SK-MEL-5 (cell line): ENCODE results near the gene ACOT7. TPM values are rescaled to one million over a fixed set of nuclear protein-coding genes. Genes with fewer than 3 reads are reported as not detected.
A peak's percentile ranks its signal among the peaks of the same experiment; 100 is the strongest.
"Not testable (repeated sequence)": the region's sequence is repeated elsewhere in the genome, so short reads cannot be mapped to it uniquely, and the experiment has no call there.

Experiments used
- DNase-seq: peaks from one replicate; pipeline ENCODE4 v3.0.0-alpha.2; 2016; ENCODE audit warnings: low read depth, low spot score
- in situ Hi-C: cut with HindIII; loops from 2 replicates; pipeline ENCODE4 v1.10.0; 2016; ENCODE audit warnings: low sequenced_read_pairs, high pct_unique_total_duplicates, low pct_unique_long_range_greater_than_20kb
- total RNA-seq: library from RNA; depleted of rRNA; stranded (reverse); fragments of >200 nt; shearing (Covaris generic); gene quantifications from 2 replicates; pipeline ENCODE4 v1.2.3, GENCODE V29; 2014

The ACOT7 gene
- total RNA-seq, 1 experiment from 2014 or later, result 125 TPM

- in situ Hi-C loops, result no loop called here
Measured at GRCh38 chr1:6384135-6384534, 9.4 kb downstream of the ACOT7 start.

DNA sequence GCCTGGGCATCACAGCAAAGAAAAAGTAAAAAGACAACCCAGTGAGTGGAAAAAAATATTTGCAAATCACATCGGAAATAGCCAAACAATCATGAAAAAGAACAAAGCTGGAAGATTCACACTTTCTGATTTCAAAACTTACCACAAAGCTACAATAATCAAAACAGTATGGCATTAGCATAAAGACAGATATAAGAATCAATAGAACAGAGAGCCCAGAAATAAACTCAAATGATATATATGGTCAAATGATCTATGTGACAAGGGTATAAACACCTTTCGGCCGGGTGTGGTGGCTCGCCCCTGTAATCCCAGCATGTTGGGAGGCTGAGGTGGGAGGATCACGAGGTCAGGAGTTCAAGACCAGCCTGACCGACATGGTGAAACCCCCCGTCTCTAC lies 13.5 kb downstream of the ACOT7 start:
- no peak for DNase-seq
- in situ Hi-C loops, result no loop called here

More at GRCh38 chr1:6384135-6384534, 9.4 kb downstream of the ACOT7 start:
- no peak for DNase-seq

DNA sequence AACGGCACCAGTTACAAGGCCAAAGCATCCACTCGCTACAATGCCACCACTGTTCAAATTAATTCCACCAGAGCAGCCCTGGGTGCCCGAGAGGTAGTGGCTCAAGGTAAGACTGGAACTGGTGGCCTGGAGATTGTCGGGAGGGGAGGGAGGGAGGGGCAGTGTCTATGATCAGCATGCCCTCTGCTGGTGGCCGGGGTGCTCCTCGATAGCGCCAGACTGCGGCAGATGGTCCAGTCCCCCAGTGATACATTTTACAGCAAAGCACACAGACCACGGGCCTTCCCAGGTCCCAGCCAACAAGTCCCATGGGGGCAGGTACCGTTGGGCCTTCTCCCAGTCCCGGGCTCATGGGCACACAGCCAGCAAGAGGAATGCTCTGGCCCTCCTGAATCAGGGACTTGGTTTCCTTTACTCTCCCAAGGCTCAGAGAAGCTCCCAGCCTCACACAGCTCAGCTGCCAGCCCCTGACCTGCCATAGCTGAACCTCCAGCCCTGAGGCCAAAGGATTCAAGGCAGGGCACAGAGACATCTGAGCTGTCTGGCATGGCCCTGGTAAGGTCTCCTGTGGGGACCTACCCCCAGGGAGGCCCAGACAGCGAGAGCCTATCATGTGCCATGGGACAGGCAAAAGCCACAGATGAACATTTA lies 15.3 kb downstream of the ACOT7 start:
- in situ Hi-C loops, result no loop called here
- peak; percentile 52 for DNase-seq

GRCh38 chr1:6373961-6374720 lies 19.4 kb downstream of the ACOT7 start:
- in situ Hi-C loops, result no loop called here
- DNase-seq, result no peak

- DNase-seq, in situ Hi-C loops: not testable (repeated sequence)
Measured at GRCh38 chr1:6372236-6372635, 21.3 kb downstream of the ACOT7 start.

DNA sequence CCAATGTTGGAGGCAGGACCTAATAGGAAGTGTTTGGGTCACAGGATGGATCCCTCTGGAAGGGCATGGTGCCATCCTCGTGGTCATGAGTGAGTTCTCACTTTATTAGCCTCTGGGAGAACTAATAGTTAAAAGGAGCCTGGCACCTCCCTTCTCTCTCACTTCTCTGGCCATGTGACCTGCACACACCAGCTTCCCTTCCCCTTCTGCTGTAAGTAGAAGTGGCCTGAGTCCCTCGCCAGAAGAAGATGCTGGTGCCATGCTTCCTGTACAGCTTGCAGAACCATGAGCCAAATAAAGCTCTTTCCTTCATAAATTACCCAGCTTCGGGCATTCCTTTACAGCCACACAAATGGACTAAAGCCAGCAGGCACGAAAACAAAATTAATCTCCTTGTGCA lies 23.6 kb downstream of the ACOT7 start:
- in situ Hi-C loops, result no loop called here
- peak; percentile 64 for DNase-seq

GRCh38 chr1:6367381-6368012 lies 26.1 kb downstream of the ACOT7 start:
- in situ Hi-C loops, result no loop called here
- peak; percentile 81 for DNase-seq

GRCh38 chr1:6365047-6365446 lies 28.5 kb downstream of the ACOT7 start:
- DNase-seq, result peak; percentile 30
- in situ Hi-C loops, result no loop called here

- in situ Hi-C loops, result not testable (repeated sequence)
- DNase-seq, result peak; percentile 62
Measured at GRCh38 chr1:6363085-6363884, 30.3 kb downstream of the ACOT7 start.

DNA sequence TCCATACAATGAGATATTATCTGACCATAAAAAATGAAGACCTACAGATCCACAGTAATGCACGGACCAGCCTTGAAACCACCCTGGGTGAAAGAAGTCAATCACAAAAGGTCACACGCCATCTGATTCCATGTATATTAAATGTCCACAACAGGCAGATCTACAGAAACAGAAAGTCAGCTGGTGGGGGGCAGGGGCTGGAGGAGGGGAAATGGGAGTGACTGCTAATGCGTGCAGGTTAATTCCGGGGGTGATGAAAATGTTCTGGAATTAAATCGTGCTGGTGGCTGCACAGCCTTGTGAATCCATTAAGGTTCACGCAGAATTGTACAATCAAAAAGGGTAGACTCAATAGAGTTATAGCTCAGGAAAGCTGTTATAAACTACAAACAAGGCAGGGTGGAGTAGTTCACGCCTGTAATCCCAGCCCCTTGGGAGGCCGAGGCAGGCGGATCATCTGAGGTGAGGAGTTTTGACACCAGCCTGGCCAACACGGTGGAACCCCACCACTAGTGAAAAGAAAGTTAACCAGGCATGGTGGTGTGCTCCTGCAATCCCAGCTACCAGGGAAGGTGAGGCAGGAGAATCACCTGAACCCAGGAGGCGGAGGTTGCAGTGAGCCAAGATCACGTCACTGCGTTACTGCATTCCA lies 32.3 kb downstream of the ACOT7 start:
- in situ Hi-C loops, result no loop called here
- no peak for DNase-seq

GRCh38 chr1:6360517-6361070 lies 33.0 kb downstream of the ACOT7 start:
- in situ Hi-C loops, result no loop called here
- DNase-seq, result no peak

GRCh38 chr1:6360117-6360496 lies 33.5 kb downstream of the ACOT7 start:
- in situ Hi-C loops, result no loop called here
- no peak for DNase-seq

- in situ Hi-C loops, result no loop called here
Measured at GRCh38 chr1:6359216-6360116, 34.1 kb downstream of the ACOT7 start.

DNA sequence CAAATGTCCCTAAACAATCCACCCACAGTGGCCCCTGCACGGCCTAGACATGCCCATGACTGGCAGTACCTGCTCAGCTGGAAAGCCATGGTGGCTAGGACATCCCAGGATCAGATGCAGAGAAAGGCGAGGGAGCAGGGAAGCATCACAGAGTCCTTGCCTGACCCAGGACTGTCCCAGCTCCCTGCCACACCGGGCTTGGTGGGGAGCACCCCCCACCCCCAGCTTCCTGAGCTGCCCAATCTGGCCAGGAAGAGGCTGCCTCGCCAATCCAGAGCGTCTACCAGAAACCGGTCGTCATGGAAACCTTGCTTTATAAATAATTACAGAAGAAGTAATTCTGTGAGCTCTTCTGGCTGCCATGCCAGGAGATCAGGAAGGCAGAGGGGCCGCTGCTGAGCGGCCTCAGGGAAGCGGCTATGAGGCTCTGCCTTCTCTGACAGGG lies 34.8 kb downstream of the ACOT7 start:
- no peak for DNase-seq
- in situ Hi-C loops, result no loop called here

More at GRCh38 chr1:6359216-6360116, 34.1 kb downstream of the ACOT7 start:
- peak; percentile 51 for DNase-seq

GRCh38 chr1:6358144-6358624 lies 35.4 kb downstream of the ACOT7 start:
- no peak for DNase-seq
- in situ Hi-C loops, result no loop called here

GRCh38 chr1:6357243-6357936 lies 36.2 kb downstream of the ACOT7 start:
- peak; percentile 25 for DNase-seq
- in situ Hi-C loops, result no loop called here
